Cardiac muscle cell (in vitro differentiated cells and primary cell): ENCODE data around the gene SMPX. TPM values are rescaled to one million over a fixed set of nuclear protein-coding genes. Genes with fewer than 3 reads are reported as not detected.
A peak's percentile ranks its signal among the peaks of the same experiment; 100 is the strongest.

Experiments used
- DNase-seq, 2 donors: peaks; one replicate each; pipeline versions ENCODE4 v3.0.0 to v3.0.0-alpha.2; 2010 to 2017; ENCODE audit warnings: low read depth in 1 of 2, low spot score in 1 of 2
- H3K27ac ChIP-seq: fragments of 200-600 bp; sonication (generic); 2 replicates; pipeline ENCODE4 v1.5.1; 2016
- H3K27me3 ChIP-seq: fragments of 200-600 bp; sonication (generic); 2 replicates; pipeline ENCODE4 v1.6.0; 2016; ENCODE audit warnings: control low read depth
- H3K36me3 ChIP-seq: fragments of 200-600 bp; sonication (generic); 2 replicates; pipeline ENCODE4 v1.5.1; 2016; ENCODE audit warnings: control low read depth
- H3K4me1 ChIP-seq: fragments of 200-600 bp; sonication (generic); 2 replicates; pipeline ENCODE4 v1.8.1; 2017; ENCODE audit warnings: low read depth, mild to moderate bottlenecking, mixed run types
- H3K4me3 ChIP-seq: fragments of 200-600 bp; sonication (generic); 2 replicates; pipeline ENCODE4 v1.5.1; 2016; ENCODE audit warnings: mild to moderate bottlenecking
- H3K9me3 ChIP-seq: fragments of 200-600 bp; sonication (generic); 2 replicates; pipeline ENCODE4 v1.5.1; 2017; ENCODE audit warnings: low read depth, mild to moderate bottlenecking, control low read depth
- polyA plus RNA-seq: library from polyadenylated mRNA; unstranded; fragments of >200 nt; fragmentation: Nextera tagmentation; extraction: Ambion mirVana; gene quantifications from 2 replicates; pipeline ENCODE4 v1.2.1, GENCODE V29; 2016
- total RNA-seq: library from RNA; depleted of rRNA; stranded (reverse); fragments of >200 nt; gene quantifications from 2 replicates; pipeline ENCODE4 v1.2.3, GENCODE V29; 2016
- TF ChIP-seq, protein P1 (sequence below): IDR thresholded peaks from 2 replicates; pipeline ENCODE4 v1.5.1; 2012; ENCODE audit warnings: low read depth, mild to moderate bottlenecking, low read length

SMPX gene
- total and polyA plus RNA-seq, 2 experiments from 2014 or later: 402 to 1,072 TPM

DNA sequence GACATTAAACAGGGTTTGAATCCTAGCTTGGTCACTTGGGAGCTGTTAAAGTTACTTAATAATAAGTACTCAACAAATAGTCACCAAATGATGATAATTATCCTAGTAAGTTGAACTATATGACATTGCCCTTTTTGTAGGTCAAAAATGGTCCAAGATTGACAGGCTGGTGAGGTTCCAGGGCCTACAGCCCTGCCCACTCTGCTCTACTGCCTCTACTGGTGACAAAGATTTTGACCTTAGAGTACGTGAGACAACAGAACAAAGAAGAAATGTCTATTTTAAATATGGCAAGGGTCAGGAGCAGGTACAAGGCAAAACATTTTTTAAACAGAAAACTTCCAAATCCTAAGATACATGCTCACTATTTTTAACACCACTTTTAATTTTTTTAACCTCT, 572 bp upstream of the SMPX start:
- TF ChIP-seq, protein P1, sequence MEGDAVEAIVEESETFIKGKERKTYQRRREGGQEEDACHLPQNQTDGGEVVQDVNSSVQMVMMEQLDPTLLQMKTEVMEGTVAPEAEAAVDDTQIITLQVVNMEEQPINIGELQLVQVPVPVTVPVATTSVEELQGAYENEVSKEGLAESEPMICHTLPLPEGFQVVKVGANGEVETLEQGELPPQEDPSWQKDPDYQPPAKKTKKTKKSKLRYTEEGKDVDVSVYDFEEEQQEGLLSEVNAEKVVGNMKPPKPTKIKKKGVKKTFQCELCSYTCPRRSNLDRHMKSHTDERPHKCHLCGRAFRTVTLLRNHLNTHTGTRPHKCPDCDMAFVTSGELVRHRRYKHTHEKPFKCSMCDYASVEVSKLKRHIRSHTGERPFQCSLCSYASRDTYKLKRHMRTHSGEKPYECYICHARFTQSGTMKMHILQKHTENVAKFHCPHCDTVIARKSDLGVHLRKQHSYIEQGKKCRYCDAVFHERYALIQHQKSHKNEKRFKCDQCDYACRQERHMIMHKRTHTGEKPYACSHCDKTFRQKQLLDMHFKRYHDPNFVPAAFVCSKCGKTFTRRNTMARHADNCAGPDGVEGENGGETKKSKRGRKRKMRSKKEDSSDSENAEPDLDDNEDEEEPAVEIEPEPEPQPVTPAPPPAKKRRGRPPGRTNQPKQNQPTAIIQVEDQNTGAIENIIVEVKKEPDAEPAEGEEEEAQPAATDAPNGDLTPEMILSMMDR: no peak
- Histone ChIP-seq H3K27ac (peak overlapping the region; percentile 100), H3K36me3 (peaks cover 6% of the 10 kb centered on the region)

DNA sequence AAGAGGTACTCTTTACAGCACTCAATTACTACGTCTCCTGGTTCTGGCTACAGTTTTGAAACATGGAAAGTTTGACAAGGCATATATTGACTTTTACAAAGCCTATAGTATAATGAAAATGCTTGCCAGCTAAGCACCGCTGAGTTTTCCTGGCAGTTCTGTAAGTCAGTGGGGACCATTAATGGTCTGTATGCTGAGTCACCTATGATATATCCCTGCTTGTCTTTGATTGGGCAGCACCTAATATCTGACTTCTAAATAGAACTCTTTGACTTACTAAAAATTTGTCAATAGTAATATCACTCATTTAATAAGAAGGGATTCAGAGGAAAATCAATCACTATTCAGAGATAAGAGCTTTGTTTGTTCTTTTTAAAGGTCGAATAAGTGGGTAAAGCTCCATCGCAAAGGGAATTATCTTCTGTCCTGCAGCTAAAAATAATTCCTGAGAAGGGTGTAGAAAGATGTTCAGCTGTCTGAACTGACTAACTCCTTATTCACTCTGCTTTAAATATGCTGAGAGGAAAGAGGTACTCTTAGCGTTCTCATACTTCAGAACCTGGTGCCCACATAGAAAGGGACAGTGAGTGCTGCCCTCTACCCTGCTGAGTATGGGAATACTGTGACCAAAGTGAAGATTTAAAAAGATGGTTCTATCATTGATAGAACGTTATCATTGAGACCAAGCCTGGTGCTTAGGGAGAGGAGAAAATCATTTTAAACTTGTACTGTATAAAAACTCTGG, 959 bp downstream of the SMPX start:
- Histone ChIP-seq H3K4me1 (peaks cover 33% of the 10 kb centered on the region), H3K9me3 (no peaks in the 10 kb centered on the region), H3K36me3 (peaks cover 16% of the 10 kb centered on the region), H3K4me3 (peak overlapping the region; percentile 70), H3K27ac (peak overlapping the region; percentile 100), H3K27me3 (no peaks in the 10 kb centered on the region)
- TF ChIP-seq, protein P1: no peak
- DNase-seq: peak in 1 of 2 donors; percentile 63

More for the DNA sequence above, 572 bp upstream of the SMPX start:
- Histone ChIP-seq H3K27me3 (no peaks in the 10 kb centered on the region), H3K9me3 (no peaks in the 10 kb centered on the region), H3K4me1 (peaks cover 33% of the 10 kb centered on the region), H3K4me3 (no peak overlapping the region)
- DNase-seq: peak in 1 of 2 donors; percentile 37

DNA sequence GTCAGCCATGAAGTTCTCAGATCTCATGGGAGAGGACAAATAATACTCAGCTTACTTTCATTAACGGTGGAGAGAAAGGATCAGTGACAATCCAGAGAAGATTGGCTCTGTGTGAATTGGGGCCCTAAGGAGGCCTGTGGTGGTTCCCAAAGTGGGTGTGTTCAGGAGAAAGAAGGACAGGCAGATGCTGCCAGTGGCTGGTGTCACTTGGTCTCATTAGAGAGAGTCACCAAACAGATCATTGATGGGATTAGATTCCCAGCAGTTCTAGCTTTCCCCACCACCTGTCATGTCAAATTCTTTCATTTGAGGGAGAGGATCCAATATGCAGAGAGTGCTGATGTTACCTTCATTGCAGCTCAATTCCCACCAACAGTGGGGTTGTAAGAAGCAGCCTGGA, 8.0 kb downstream of the SMPX start:
- TF ChIP-seq, protein P1: no peak
- H3K27me3 ChIP-seq: no peaks in the 10 kb centered on the region

DNA sequence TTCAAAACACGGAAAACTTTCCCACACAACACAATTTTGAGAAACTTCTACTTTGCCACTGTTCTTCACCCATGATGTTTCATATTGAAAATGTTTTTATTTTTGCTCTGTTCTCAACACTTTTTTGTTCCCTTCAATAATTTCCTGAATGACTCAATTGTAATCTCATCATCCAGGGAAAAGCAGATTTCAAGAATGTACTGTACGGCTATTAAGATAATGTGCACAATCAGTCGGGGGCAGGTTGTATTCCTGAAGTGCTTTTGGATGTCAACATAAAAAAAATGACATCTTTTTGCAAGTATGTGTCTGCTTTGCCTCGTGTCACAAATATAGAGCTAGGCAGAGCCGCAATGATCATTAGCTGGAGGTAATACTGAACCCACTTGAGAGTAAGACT, 9.7 kb downstream of the SMPX start:
- TF ChIP-seq, protein P1: no peak

More for the DNA sequence above, 8.0 kb downstream of the SMPX start:
- Histone ChIP-seq H3K27ac (peak overlapping the region; percentile 83), H3K4me1 (peaks cover 56% of the 10 kb centered on the region), H3K9me3 (no peaks in the 10 kb centered on the region), H3K36me3 (peaks cover 20% of the 10 kb centered on the region), H3K4me3 (no peak overlapping the region)
- no peak for DNase-seq

DNA sequence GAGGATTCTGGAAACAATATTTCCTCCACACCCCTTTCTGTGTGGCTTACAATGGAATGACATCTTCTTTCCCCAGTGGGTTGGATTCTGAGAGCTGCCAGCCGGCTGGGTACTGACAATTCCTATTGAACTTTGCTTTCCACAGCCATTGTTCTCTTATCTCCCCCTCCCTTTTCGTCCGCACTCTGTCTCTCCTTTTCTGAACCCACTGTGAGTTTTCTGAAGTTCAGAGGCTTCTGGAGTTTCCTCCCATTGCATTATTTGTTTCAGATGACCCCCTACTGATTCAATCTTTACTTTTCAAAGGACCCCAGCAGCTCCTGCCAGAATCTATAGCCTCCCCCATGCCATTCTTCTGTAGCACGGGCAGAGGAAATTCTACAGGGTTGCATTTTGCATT, 10.4 kb downstream of the SMPX start:
- Histone ChIP-seq H3K9me3 (no peaks in the 10 kb centered on the region), H3K27ac (peak overlapping the region; percentile 83), H3K4me1 (peaks cover 62% of the 10 kb centered on the region), H3K4me3 (peak overlapping the region; percentile 10), H3K36me3 (peaks cover 12% of the 10 kb centered on the region), H3K27me3 (no peaks in the 10 kb centered on the region)
- DNase-seq: peak; percentile 21 to 60
- TF ChIP-seq, protein P1: no peak

More for the DNA sequence above, 9.7 kb downstream of the SMPX start:
- H3K27ac ChIP-seq: peak overlapping the region; percentile 83
- H3K27me3 ChIP-seq: no peaks in the 10 kb centered on the region
- peaks cover 12% of the 10 kb centered on the region for H3K36me3 ChIP-seq
- H3K4me3 ChIP-seq: peak overlapping the region; percentile 10
- no peaks in the 10 kb centered on the region for H3K9me3 ChIP-seq
- no peak for DNase-seq
- peaks cover 55% of the 10 kb centered on the region for H3K4me1 ChIP-seq
